Measurements from ENCODE around the gene TES.
A peak's percentile ranks its signal among the peaks of the same experiment; 100 is the strongest.
"Not testable (repeated sequence)": the region's sequence is repeated elsewhere in the genome, so short reads cannot be mapped to it uniquely, and the experiment has no call there.

Gene TES

GRCh38 chr7:116290740-116291139 is 80.4 kb downstream of the TES start:
- Histone ChIP-seq H3K4me1 (ENCODE audit: control insufficient read depth, low read depth, low read length) (no peaks in the 10 kb centered on the region), H3K27me3 (ENCODE audit: insufficient read depth, low read length, poor library complexity) (no peaks in the 10 kb centered on the region), H3K4me2 (ENCODE audit: low read length) (no peak overlapping the region), H2BK5ac (ENCODE audit: low read length) (no peak overlapping the region), H2BK15ac (replicated peaks; ENCODE audit: low read depth) (no peak overlapping the region), H3K27ac (ENCODE audit: low read depth, low read length) (no peak overlapping the region), H3K79me2 (ENCODE audit: control insufficient read depth, insufficient read depth, low read length) (no peaks in the 10 kb centered on the region), H4K8ac (ENCODE audit: low read depth, low read length) (no peak overlapping the region), H2AK5ac (ENCODE audit: low read length) (no peak overlapping the region), H3K9ac (ENCODE audit: low read length) (no peak overlapping the region), H2BK120ac (ENCODE audit: low read depth, low read length) (no peak overlapping the region), H3K23ac (ENCODE audit: low read length) (no peak overlapping the region), H3K36me3 (ENCODE audit: control insufficient read depth, insufficient read depth, low read length) (no peaks in the 10 kb centered on the region), H3K79me1 (ENCODE audit: low read length) (no peaks in the 10 kb centered on the region), H4K5ac (ENCODE audit: low read length) (no peak overlapping the region), H3K4me3 (ENCODE audit: low read length) (no peak overlapping the region), H3K18ac (ENCODE audit: low read length) (no peak overlapping the region), H3K56ac (ENCODE audit: low read length) (no peak overlapping the region), H3K4ac (ENCODE audit: low read depth, low read length) (no peak overlapping the region)
- DNase-seq: peak; percentile 84

GRCh38 chr7:116291937-116292336 is 81.6 kb downstream of the TES start:
- Histone ChIP-seq H2BK15ac (replicated peaks; ENCODE audit: low read depth) (no peak overlapping the region), H3K36me3 (ENCODE audit: control insufficient read depth, insufficient read depth, low read length) (no peaks in the 10 kb centered on the region), H3K4me2 (ENCODE audit: low read length) (no peak overlapping the region), H2AK5ac (ENCODE audit: low read length) (no peak overlapping the region), H3K56ac (ENCODE audit: low read length) (no peak overlapping the region), H3K79me1 (ENCODE audit: low read length) (no peaks in the 10 kb centered on the region), H3K9ac (ENCODE audit: low read length) (no peak overlapping the region), H3K79me2 (ENCODE audit: control insufficient read depth, insufficient read depth, low read length) (no peaks in the 10 kb centered on the region), H3K18ac (ENCODE audit: low read length) (no peak overlapping the region), H3K23ac (ENCODE audit: low read length) (no peak overlapping the region), H4K5ac (ENCODE audit: low read length) (no peak overlapping the region), H4K8ac (ENCODE audit: low read depth, low read length) (no peak overlapping the region), H2BK120ac (ENCODE audit: low read depth, low read length) (no peak overlapping the region), H2BK5ac (ENCODE audit: low read length) (no peak overlapping the region), H3K4me3 (ENCODE audit: low read length) (no peak overlapping the region), H3K27ac (ENCODE audit: low read depth, low read length) (no peak overlapping the region), H3K4ac (ENCODE audit: low read depth, low read length) (no peak overlapping the region), H3K27me3 (ENCODE audit: insufficient read depth, low read length, poor library complexity) (no peaks in the 10 kb centered on the region), H3K4me1 (ENCODE audit: control insufficient read depth, low read depth, low read length) (no peaks in the 10 kb centered on the region)
- no CpG with 5 or more reads among the region's 1 CpG for WGBS (ENCODE audit: extremely low coverage, insufficient coverage, low lambda C conversion rate)
- DNase-seq: no peak

- no peak overlapping the region for H3K4ac ChIP-seq (ENCODE audit: low read depth, low read length)
- no peaks in the 10 kb centered on the region for H3K79me1 ChIP-seq (ENCODE audit: low read length)
- H3K36me3 ChIP-seq (ENCODE audit: control insufficient read depth, insufficient read depth, low read length): no peaks in the 10 kb centered on the region
- H3K4me2 ChIP-seq (ENCODE audit: low read length): no peak overlapping the region
- H2BK120ac ChIP-seq (ENCODE audit: low read depth, low read length): no peak overlapping the region
- H4K8ac ChIP-seq (ENCODE audit: low read depth, low read length): no peak overlapping the region
- no peak overlapping the region for H2BK5ac ChIP-seq (ENCODE audit: low read length)
- H3K18ac ChIP-seq (ENCODE audit: low read length): no peak overlapping the region
- H3K23ac ChIP-seq (ENCODE audit: low read length): no peak overlapping the region
- WGBS (ENCODE audit: extremely low coverage, insufficient coverage, low lambda C conversion rate): no CpG with 5 or more reads among the region's 1 CpG
- H3K4me3 ChIP-seq (ENCODE audit: low read length): no peak overlapping the region
- no peaks in the 10 kb centered on the region for H3K4me1 ChIP-seq (ENCODE audit: control insufficient read depth, low read depth, low read length)
- H3K27me3 ChIP-seq (ENCODE audit: insufficient read depth, low read length, poor library complexity): no peaks in the 10 kb centered on the region
- H3K79me2 ChIP-seq (ENCODE audit: control insufficient read depth, insufficient read depth, low read length): no peaks in the 10 kb centered on the region
- H3K56ac ChIP-seq (ENCODE audit: low read length): no peak overlapping the region
- no peak overlapping the region for H4K5ac ChIP-seq (ENCODE audit: low read length)
- DNase-seq: no peak
- no peak overlapping the region for H2BK15ac ChIP-seq (replicated peaks; ENCODE audit: low read depth)
- H3K27ac ChIP-seq (ENCODE audit: low read depth, low read length): no peak overlapping the region
- H3K9ac ChIP-seq (ENCODE audit: low read length): no peak overlapping the region
- no peak overlapping the region for H2AK5ac ChIP-seq (ENCODE audit: low read length)
These were observed 82.0 kb downstream of the TES start for GRCh38 chr7:116292381-116292780.

GRCh38 chr7:116293139-116293538 is 82.8 kb downstream of the TES start:
- H3K79me2 ChIP-seq (ENCODE audit: control insufficient read depth, insufficient read depth, low read length): no peaks in the 10 kb centered on the region
- no peak overlapping the region for H2AK5ac ChIP-seq (ENCODE audit: low read length)
- H4K5ac ChIP-seq (ENCODE audit: low read length): no peak overlapping the region
- H3K27me3 ChIP-seq (ENCODE audit: insufficient read depth, low read length, poor library complexity): no peaks in the 10 kb centered on the region
- no peak for DNase-seq
- H3K9ac ChIP-seq (ENCODE audit: low read length): no peak overlapping the region
- WGBS (ENCODE audit: extremely low coverage, insufficient coverage, low lambda C conversion rate): no CpG with 5 or more reads among the region's 1 CpG
- H2BK5ac ChIP-seq (ENCODE audit: low read length): no peak overlapping the region
- no peak overlapping the region for H3K18ac ChIP-seq (ENCODE audit: low read length)
- H3K36me3 ChIP-seq (ENCODE audit: control insufficient read depth, insufficient read depth, low read length): no peaks in the 10 kb centered on the region
- H3K4me2 ChIP-seq (ENCODE audit: low read length): no peak overlapping the region
- H3K23ac ChIP-seq (ENCODE audit: low read length): no peak overlapping the region
- no peak overlapping the region for H4K8ac ChIP-seq (ENCODE audit: low read depth, low read length)
- no peak overlapping the region for H2BK15ac ChIP-seq (replicated peaks; ENCODE audit: low read depth)
- no peak overlapping the region for H2BK120ac ChIP-seq (ENCODE audit: low read depth, low read length)
- H3K4me1 ChIP-seq (ENCODE audit: control insufficient read depth, low read depth, low read length): no peaks in the 10 kb centered on the region
- no peak overlapping the region for H3K27ac ChIP-seq (ENCODE audit: low read depth, low read length)
- H3K4me3 ChIP-seq (ENCODE audit: low read length): no peak overlapping the region
- H3K4ac ChIP-seq (ENCODE audit: low read depth, low read length): no peak overlapping the region
- no peaks in the 10 kb centered on the region for H3K79me1 ChIP-seq (ENCODE audit: low read length)
- H3K56ac ChIP-seq (ENCODE audit: low read length): no peak overlapping the region

- Histone ChIP-seq H3K4ac (ENCODE audit: low read depth, low read length) (no peak overlapping the region), H3K27ac (ENCODE audit: low read depth, low read length) (no peak overlapping the region), H2BK5ac (ENCODE audit: low read length) (no peak overlapping the region), H3K79me2 (ENCODE audit: control insufficient read depth, insufficient read depth, low read length) (no peaks in the 10 kb centered on the region), H2BK120ac (ENCODE audit: low read depth, low read length) (no peak overlapping the region), H3K56ac (ENCODE audit: low read length) (no peak overlapping the region), H4K5ac (ENCODE audit: low read length) (no peak overlapping the region), H3K4me3 (ENCODE audit: low read length) (no peak overlapping the region), H3K36me3 (ENCODE audit: control insufficient read depth, insufficient read depth, low read length) (no peaks in the 10 kb centered on the region), H3K4me2 (ENCODE audit: low read length) (no peak overlapping the region), H3K27me3 (ENCODE audit: insufficient read depth, low read length, poor library complexity) (no peaks in the 10 kb centered on the region), H2AK5ac (ENCODE audit: low read length) (no peak overlapping the region), H3K18ac (ENCODE audit: low read length) (no peak overlapping the region), H2BK15ac (replicated peaks; ENCODE audit: low read depth) (no peak overlapping the region), H3K4me1 (ENCODE audit: control insufficient read depth, low read depth, low read length) (no peaks in the 10 kb centered on the region), H3K23ac (ENCODE audit: low read length) (no peak overlapping the region), H4K8ac (ENCODE audit: low read depth, low read length) (no peak overlapping the region), H3K79me1 (ENCODE audit: low read length) (no peaks in the 10 kb centered on the region), H3K9ac (ENCODE audit: low read length) (no peak overlapping the region)
- no peak for DNase-seq
- no CpG with 5 or more reads among the region's 3 CpGs for WGBS (ENCODE audit: extremely low coverage, insufficient coverage, low lambda C conversion rate)
These were observed 83.3 kb downstream of the TES start for GRCh38 chr7:116293633-116294032.

GRCh38 chr7:116295903-116296302 is 85.6 kb downstream of the TES start:
- H2BK120ac ChIP-seq (ENCODE audit: low read depth, low read length); H3K4me2 ChIP-seq (ENCODE audit: low read length); H3K4me1 ChIP-seq (ENCODE audit: control insufficient read depth, low read depth, low read length); H3K56ac ChIP-seq (ENCODE audit: low read length); H4K5ac ChIP-seq (ENCODE audit: low read length); H3K27ac ChIP-seq (ENCODE audit: low read depth, low read length); H3K27me3 ChIP-seq (ENCODE audit: insufficient read depth, low read length, poor library complexity); H4K8ac ChIP-seq (ENCODE audit: low read depth, low read length); H3K18ac ChIP-seq (ENCODE audit: low read length); H3K23ac ChIP-seq (ENCODE audit: low read length); H2AK5ac ChIP-seq (ENCODE audit: low read length); H2BK5ac ChIP-seq (ENCODE audit: low read length); H3K79me2 ChIP-seq (ENCODE audit: control insufficient read depth, insufficient read depth, low read length); H3K79me1 ChIP-seq (ENCODE audit: low read length); H3K4ac ChIP-seq (ENCODE audit: low read depth, low read length); H3K36me3 ChIP-seq (ENCODE audit: control insufficient read depth, insufficient read depth, low read length); H2BK15ac ChIP-seq (replicated peaks; ENCODE audit: low read depth); DNase-seq; H3K4me3 ChIP-seq (ENCODE audit: low read length); H3K9ac ChIP-seq (ENCODE audit: low read length): not testable (repeated sequence)

All from mesendoderm (in vitro differentiated cells).